HG03095 (cell line): Measurements from ENCODE around the gene ILF2.
A peak's percentile ranks its signal among the peaks of the same experiment; 100 is the strongest.
"Not testable (repeated sequence)": the region's sequence is repeated elsewhere in the genome, so short reads cannot be mapped to it uniquely, and the experiment has no call there.

ENCODE experiments used
- ATAC-seq: cut with Tn5 transposase; IDR thresholded peaks from one replicate; pipeline ENCODE4 v1.9.1; 2021; ENCODE audit warnings: moderate library complexity; ENCODE audit not compliant: unreplicated experiment

Gene ILF2

DNA sequence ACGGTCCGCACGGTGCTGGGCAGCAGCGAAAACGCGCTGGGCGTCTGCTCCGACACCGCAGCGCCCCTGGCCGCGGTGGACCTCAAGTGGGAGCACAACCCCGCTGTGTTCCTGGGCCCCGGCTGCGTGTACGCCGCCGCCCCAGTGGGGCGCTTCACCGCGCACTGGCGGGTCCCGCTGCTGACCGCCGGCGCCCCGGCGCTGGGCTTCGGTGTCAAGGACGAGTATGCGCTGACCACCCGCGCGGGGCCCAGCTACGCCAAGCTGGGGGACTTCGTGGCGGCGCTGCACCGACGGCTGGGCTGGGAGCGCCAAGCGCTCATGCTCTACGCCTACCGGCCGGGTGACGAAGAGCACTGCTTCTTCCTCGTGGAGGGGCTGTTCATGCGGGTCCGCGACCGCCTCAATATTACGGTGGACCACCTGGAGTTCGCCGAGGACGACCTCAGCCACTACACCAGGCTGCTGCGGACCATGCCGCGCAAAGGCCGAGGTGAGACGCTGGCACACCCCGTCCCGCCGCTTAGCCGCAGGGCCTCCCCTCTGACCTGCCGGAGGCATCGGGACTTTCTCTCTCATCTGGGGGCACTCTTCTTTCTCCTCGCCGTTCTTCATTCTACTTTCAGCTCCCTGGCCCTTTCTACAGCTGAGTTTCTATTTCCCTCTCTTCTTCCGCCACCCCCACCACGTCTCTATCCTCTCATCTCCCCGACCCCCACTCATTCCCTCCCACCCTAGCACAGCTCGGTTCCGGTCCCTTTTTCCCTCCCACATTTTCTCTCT lies 8.7 kb upstream of the ILF2 start:
- ATAC-seq: no peak

DNA sequence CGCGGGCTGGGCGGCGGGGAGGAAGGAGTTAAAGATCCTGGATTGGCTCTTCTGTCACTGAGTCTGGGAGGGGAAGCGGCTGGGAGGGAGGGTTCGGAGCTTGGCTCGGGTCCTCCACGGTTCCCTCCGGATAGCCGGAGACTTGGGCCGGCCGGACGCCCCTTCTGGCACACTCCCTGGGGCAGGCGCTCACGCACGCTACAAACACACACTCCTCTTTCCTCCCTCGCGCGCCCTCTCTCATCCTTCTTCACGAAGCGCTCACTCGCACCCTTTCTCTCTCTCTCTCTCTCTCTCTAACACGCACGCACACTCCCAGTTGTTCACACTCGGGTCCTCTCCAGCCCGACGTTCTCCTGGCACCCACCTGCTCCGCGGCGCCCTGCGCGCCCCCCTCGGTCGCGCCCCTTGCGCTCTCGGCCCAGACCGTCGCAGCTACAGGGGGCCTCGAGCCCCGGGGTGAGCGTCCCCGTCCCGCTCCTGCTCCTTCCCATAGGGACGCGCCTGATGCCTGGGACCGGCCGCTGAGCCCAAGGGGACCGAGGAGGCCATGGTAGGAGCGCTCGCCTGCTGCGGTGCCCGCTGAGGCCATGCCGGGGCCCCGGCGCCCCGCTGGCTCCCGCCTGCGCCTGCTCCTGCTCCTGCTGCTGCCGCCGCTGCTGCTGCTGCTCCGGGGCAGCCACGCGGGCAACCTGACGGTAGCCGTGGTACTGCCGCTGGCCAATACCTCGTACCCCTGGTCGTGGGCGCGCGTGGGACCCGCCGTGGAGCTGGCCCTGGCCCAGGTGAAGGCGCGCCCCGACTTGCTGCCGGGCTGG lies 7.9 kb upstream of the ILF2 start, which contains the start of gene NPR1:
TSS of gene NPR1 (plus strand) at position 170 of the 818 bp plus-strand sequence. CDS start at position 591, 421 bp downstream.
- no peak for ATAC-seq

DNA sequence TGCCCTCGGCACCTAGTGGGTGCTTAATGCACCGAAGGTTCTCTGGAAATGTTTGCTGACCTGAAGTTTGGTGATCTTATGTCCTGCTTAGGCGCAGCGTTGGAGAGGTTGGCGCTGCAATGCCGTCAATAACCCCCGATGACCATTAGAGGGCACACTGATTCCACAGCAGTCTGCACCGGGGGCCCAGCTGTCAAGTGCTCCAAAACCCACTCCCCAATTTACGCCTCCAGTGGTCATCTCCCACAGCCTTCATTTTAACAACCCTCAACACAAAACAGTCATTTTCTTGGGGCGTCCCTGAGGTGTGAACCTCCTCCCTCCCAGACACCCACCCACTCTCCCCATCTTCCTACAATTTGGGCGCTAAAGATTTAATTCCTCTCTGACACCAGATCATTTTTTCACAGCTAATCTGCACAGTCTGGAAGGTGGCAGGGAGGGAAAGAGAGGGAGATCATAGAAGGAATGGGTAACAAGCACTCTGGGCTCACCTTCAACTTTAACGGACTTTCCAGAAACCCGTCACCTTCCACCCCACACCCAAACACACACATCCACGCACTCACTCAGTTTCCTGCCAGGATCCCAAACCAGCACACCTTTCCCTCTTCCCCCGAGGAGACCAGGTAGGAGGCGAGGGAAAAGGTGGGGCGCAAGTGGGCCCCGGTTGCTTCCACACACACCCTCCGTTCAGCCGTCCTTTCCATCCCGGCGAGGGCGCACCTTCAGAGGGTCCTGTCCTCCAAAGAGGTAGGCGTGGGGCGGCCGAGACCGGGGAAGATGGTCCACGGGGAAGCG lies 7.1 kb upstream of the ILF2 start:
- ATAC-seq: no peak

DNA sequence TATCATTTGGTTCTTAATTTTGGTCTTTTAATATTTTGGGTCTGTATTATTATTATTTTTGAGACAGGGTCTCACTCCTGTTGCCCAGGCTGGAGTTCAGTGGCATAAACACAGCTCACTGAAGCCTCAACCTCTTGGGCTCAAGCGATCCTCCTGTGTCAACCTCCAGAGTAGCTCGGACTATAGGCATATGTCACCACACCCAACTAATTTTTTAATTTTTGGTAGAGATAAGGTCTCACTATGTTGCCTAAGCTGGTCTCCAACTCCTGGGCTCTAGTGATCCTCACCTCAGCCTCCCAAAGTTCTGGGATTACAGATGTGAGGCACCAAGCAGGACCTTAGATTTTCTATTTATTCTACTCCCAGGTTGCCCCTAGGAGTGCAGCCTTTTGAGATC lies 2.7 kb upstream of the ILF2 start:
- ATAC-seq: no peak

DNA sequence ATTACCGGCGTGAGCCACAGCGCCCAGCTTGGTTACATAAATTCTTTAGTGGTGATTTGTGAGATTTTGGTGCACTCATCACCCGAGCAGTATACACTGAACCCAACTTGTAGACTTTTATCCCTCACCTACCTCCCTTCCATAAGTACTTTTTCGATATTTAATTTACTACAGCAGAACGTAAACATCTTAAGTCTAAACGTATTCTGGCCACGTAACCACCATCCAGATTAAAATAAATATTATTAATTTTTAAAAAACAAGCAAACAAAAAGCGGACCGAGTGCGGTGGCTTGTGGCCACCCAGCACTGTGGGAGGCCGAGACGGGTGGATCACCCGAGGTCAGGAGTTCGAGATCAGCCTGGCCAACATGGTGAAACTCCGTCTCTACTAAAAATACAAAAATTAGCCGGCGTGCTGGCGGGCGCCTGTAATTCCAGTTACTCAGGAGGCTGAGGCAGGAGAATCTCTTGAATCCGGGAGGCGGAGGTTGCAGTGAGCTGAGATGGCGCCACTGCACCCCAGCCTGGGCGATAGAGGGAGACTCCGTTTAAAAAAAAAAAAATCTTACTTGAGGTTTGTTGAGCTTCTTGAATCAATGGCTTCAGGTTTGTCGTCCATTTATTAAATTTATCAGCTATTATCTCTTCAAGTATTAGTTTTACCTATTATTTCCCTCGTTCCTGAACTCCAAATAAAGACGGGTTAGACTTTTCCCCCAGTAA lies 998 bp upstream of the ILF2 start:
- ATAC-seq: not testable (repeated sequence)

DNA sequence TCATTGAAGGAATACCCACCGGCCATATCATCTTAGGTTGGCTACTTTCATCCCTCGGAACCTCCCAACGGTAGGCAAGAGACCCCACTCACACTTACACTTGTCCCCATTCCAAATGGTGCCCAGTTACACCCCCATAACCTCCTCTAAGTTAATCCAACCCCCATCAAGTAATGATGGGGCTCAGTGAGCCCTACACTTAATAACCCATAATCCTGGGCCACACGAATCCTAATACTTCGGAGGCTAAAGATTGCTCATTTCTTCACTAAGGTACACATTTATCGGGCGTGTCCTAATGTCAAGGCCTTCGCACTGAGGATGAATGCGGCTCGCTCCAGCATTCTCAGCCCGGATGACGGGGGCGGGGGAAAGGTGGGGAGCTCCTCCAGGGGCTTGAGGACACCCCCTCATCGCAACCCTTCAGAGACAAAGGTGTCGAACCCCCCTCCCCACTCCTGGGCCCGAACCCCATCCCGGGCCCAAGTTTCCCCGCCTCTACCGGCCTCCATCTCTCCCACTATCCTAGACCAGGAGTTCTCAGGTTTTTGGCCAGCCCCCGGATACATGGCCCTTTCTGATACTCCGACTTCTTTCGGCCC lies 435 bp downstream of the ILF2 start:
- no peak for ATAC-seq

DNA sequence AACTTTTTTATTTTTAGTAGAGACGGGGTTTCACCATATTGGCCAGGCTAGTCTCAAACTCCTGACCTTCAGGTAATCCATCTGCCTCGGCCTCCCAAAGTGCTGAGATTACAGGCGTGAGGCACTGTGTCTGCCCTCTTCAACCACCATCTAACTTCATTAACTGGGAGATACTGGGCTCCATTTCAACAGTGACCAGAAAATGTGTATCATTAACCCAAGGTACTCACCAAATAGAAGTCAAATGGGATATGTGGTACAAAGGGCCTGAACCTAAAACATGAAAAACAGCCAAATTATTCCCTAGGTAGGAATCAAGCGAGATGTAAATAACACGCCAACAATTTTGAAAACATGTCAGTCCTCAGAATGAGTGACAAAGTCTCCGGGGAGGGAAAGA lies 1.2 kb downstream of the ILF2 start:
- no peak for ATAC-seq

DNA sequence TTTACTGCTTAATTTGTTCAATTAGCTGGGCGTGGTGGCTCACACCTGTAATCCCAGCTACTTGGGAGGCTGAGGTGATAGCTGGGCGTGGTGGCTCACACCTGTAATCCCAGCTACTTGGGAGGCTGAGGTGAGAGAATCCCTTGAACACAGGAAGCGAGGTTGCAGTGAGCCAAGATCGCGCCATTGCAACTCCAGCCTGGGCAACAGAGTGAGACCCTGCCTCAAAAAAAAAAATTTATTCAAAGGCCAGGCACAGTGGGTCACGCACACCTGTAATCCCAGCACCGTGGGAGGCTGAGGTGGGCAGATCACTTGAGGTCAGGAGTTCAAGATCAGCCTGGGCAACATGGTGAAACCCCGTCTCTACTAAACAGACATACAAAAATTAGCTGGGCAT lies 2.1 kb downstream of the ILF2 start:
- ATAC-seq: not testable (repeated sequence)

DNA sequence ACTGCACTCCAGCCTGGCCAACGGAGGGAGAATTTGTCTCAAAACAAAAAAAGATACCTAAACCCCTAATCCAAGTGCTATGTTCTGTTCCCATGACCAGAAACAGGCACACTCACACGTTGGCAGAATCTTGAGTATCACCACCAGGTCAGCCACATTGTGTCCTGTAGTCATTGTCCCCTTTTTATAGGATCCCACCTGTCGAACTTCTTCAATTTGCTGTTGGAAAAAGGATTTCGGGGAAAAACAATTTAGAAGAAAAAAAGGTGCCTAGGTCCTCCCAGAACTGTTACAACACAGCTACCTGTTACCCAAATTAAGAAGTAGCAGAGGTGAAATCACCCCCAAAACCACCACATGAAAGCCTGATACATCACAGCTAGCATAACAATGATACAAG lies 3.4 kb downstream of the ILF2 start:
- ATAC-seq: no peak

DNA sequence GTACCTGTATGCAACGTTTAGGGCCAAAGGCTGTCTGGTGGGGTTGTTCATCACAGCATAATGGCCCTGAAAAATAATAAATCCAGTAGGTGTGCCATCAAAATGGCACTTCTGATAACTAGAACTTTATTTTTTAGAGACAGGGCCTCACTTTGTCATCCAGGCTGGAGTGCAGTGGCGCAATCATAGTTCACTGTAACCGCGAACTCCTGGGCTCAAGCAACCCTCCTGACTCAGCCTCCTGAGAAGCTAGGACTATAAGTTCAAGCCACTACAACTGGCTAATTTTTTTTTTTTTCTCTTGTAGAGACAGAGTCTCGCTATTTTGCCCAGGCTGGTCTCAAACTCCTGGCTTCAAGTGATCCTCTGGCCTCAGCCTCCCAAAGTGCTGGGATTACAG lies 7.6 kb downstream of the ILF2 start:
- ATAC-seq: no peak

DNA sequence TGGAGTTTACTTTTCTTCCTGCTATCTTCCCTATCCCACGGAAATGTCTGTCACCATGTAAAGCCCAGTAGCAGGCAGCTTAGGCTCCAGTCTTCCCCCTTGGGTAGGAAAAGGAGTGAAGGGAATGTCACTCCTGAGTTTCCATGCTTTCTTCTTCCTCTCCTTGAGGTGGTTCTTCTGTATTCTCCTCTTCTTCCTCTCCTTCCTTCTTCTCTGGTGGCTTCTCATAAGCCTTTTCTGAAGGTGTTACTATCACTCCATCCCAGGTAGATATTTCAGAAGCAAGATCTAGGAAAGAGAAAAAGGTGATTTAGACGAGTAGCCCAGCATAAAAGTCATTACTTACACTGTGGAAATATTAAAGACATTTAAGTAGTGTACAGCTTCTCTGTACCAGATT lies 8.5 kb downstream of the ILF2 start:
- ATAC-seq: no peak

DNA sequence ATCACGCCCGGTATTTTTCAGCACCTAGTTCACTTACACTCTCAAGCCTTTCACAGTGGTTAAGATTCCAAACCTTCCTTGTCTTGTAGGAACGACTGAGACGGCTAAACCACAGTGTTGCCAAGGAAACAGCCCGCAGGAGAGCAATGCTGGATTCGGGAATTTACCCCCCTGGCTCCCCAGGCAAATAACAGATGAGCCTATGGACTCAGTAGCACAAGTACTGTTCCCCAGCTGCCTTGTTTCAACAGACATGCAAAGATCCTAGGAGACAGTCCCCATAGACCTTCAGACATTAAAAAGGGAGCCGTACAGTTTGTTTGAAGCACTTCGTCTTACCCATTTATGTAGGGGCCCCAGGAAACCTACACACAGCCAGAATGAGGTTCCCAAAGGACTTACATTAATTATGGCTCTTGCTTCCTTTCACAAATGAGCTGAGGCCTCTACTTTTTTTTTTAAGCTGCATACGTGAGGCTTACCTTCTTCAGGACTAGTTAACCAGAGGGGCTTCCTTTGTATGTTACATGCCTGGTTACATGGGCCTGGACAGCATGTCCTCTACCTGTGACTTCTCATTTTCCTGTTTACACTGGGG lies 9.6 kb downstream of the ILF2 start:
- ATAC-seq: no peak

DNA sequence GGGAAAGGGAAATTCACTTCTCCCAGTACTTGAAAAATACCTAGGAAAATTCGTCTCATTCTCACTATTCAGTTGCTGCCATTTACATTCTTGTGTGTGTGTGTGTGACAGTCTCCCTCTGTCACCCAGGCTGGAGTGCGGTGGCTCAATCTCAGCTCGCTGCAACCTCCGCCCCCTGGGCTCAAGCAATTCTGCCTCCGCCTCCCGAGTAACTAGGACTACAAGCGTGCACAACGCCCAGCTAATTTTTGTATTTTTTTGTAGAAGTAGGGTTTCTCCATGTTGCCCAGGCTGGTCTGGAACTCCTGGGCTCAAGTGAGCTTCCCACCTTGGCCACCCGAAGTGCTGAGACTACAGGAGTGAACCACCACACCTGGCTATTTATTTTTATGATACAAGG lies 11.1 kb downstream of the ILF2 start:
- ATAC-seq: no peak

DNA sequence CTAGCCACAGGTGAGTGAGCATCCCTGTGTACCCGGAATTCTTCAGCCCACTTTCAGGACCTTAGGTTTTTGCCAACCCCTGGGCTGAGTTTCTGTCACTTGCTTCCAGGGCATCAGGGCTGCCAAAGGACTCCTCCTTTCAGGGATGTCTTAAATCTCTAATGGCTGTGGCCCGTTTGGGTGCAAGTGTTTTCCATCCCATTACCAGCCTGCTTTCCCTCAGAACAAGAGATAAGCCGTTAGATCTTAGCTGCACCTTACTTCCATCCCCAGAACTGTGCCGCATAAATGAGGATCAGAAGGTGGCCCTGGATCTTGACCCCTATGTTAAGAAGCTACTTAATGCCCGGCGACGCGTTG lies 11.6 kb downstream of the ILF2 start:
- no peak for ATAC-seq

DNA sequence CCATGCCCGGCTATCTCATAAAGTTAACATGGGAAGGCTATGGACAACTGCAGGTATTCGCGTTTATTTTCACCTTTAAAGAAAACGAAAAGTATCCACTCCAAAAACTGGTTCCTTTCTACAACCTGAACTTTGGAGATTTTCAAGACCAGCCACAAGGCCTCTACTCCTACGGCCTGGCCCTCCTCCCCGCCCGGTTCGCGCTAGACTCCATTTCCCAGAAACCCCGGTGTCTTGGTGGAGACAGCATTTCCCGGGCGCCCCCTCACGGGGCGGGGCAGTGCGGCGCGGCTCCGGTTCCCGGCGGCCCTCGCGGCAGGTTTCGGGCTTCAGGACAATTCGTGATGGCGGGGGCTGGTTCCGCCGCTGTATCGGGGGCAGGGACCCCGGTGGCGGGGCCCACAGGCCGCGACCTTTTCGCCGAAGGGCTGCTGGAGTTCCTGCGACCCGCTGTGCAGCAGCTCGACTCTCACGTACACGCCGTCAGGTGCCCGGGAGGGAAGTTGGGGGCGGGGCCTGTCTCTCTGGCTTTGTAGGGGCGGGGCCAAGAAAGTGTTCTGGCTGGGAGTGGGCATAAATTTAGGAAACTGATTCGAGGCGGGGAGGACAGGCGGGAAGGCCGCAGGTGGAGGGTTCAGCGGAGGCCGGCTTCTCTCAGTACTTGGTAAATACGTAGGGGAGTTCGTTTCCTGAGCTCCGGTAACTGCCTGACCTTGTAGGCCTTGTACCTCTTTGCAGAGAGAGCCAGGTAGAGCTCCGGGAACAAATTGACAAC lies 12.2 kb downstream of the ILF2 start, which contains the start of gene SNAPIN:
TSS of gene SNAPIN (plus strand) at position 304 of the 775 bp plus-strand sequence. CDS start at position 345, 41 bp downstream.
- peak; percentile 85 for ATAC-seq

DNA sequence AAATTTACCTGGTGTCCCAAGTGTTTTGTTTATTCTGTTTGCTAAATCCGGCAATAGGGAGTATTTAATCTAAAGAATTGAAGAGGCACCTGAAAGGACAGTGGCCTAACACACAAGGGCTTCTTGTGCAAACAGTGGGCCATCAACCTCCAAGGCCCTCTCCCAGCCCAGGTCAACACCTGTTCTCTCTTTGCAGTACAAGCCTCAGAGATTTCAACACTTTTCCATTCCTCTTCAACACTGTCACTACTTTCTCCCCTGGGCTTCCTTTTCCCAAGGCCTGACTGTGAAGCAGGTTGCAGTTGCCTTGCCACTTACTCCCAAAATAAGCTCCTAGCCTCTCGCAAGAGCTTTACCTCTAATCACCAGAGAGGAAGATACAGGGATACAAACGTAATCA lies 15.5 kb downstream of the ILF2 start:
- ATAC-seq: no peak

DNA sequence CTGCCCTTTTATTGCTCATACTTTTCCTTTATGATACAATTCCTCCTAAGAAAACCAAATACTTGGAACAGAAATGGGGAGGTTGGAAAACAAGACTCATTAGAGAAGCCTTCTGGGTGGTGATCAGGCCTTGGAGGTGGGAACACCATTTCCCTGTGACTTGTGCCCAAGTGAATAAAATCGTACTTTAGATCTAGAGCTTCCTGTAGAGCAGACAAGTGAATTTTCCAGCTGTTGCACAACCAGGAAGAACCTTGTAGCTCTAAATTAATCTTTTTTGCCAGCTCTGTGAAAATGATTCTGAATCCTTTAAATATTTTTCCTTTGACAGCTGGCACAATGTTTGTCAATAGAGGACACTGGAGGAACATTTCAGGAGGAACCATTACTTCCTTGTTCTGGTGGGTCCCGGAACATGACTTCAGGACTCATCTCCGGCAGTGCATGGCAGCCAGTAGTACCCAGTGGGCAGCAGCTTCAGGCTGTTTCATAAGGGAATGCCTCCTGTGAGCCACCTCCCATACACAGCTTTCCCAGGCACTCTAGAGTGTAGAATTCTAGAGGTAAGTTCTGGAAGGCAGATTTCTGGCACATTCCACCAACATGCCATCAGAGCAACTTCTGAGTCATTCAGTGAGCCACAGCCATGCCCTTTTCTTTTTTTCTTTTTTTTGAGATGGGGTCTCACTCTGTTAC lies 17.8 kb downstream of the ILF2 start:
- no peak for ATAC-seq

DNA sequence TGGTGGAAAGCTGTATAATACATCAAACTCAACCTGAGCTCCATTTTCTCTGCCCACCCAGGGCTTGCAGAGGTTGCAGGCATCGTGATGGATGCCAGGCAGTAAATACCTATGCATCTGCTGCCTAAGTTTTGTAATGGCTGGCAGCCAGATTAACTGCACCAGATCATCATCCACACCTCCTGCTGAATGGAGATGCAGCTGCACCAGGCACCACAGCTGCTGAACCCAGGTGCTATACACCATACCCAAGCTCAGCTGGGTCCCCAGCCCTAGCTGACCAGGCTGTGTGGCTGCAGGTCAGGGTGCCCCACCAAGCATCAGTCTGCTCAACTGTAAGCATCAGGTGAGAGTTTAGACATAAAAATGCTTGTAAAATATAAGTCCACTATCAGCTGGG lies 19.0 kb downstream of the ILF2 start:
- ATAC-seq: no peak

DNA sequence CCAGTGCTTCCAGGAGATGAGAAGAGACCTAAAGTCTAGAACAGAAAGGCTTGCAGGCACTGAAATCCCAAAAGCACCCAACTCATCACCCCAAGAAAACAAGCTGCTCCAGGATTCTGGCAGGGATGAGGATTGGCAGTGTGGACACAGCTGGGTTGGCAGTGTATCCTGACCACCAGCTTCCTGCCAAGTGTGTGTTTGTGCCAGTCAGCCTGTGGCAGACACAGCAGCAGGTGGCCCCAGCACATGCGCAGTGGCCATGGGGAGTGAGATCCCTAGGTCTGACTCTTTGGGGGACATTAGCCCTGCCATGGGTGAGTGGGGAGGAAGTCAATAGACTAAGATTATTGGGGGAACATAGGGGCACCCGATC lies 20.9 kb downstream of the ILF2 start:
- ATAC-seq: no peak
